Measurements from ENCODE around the gene MTNR1A. TPM values are rescaled to one million over a fixed set of nuclear protein-coding genes. Genes with fewer than 3 reads are reported as not detected.

The MTNR1A gene
- not detected for total RNA-seq

DNA sequence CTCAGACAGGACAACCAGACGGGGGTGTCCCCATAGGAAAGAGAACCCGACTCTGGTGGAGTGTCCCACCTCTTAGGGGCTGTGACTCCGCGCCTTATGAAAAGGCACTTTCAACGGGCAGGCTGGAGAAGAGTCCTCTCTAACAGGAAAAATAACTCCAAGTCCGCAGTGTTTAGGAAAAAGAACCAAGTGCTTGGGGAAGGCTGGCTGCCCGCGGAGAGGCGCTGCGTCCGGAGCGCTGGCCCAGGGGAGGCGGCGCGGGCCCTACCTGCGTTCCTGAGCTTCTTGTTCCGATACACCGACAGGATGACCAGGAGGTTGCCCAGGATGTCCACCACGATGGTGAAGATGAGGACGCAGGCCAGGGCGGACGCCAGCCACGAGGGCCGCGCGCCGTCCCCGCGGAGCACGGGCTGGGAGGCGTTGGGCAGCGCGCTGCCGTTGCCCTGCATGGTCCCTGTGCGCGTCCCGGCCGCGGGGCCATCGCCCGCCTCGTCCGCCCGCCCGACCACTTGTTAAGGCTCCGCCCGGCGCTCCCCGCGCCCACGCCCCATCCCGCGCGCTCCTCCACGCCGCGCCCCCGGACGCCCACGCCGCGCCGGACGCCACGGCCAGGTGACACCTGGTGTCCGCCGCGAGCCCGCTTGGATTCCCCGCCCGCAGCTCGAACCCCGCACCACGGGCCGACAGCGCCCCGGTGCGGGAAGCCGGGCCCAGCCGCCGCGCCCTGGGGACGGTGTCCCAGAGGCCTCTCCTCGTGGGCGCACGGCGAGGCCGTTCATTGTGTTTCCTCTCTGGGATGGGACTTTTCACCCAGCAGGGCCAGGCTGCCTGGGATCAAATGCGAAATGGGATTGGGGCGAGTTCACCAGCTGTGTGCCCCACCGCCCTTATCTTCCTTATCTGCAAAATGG, at the start of gene MTNR1A:
Gene MTNR1A (minus strand): TSS at position 654 of the 914 bp plus-strand sequence. CDS start 202 bp downstream, at position 452.
- no peak for ATAC-seq

DNA sequence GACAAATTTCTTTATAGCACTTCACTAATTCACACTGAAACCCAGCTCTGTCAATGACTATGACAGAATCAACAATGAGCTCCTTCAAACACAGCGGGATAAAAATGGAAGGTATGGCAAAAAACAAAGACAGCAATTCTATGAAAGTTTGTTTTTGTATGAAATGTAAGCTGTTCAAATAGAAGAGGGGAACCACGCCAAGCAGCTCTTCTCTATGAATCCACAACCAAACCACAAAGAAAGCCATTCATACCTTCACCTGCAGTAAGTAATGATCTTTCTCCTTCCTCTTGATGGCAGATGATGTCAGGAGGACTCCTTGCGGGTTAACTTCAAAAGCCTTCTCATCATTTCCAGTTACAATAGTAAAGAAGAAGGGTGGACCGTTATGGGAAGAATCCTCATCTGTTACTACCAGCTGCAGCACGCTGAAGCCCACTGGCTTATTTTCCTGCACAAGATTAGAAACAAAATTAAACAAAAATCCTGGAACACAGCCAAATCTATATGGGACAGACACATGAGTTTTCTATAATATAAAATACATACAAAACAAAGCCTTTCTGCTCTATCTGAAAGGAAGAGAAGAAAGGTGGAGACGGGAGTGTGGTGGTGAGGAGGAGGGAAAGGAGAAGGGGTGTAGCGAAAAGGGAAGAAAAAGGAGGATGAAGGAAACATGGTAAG, 48.9 kb upstream of the MTNR1A start:
- ATAC-seq, result no peak

DNA sequence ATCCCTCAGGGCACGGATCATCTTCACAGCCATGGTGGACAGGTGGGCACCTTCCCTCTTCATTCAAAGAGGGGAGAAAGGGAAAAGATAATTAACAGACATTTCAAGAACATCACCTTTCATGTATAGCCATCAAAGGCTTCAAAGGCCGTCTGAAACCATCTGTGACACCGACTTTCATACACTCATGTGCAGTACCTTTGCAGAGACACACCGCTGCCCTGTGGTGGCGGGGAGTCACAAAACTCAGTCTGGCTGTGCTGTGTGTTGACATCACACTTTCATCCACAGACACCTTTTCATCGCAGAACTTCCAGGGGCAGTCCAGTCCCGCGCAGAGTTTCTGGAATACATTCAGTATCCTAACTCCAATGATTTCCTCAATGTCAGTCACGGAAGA, 47.6 kb upstream of the MTNR1A start:
- no peak for ATAC-seq

DNA sequence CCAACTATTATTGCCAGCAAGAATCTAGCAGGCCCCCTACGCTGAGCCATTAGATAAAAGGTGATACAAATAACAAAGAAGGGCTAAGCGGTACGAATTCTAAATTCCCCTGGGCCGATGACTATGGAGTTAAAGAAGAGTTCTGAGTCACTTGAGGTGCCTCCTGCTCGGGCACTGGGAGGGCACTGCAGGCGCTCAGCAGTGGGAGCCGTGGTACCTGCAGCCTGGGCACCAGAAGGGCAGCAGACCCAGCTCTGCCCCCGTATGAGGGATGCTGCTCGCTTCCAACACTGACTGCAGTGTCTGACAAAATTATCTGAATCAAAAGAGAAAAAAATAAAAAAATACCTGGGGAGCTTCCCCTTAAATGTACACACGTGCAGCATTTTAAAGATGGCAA, 44.1 kb upstream of the MTNR1A start:
- no peak for ATAC-seq

DNA sequence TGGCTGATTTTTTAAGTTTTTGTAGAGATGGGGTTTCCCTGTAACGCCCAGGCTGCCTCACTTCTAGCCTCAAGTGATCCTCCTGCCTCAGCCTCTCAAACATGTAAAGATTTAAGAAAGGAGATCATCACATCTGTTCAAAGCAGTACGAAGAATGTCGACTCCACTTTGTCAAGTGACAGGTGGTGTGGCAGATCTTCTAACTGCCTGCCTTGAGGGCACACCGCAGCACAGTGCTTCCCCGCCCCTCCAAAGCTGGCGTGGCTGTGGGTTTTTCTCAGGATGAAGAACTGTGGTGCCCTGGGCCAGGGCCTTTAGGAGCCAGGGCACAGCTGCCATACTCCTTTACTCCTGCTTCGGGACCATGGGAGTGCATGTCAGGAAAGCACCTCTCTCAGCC, 43.3 kb upstream of the MTNR1A start:
- ATAC-seq, result no peak

DNA sequence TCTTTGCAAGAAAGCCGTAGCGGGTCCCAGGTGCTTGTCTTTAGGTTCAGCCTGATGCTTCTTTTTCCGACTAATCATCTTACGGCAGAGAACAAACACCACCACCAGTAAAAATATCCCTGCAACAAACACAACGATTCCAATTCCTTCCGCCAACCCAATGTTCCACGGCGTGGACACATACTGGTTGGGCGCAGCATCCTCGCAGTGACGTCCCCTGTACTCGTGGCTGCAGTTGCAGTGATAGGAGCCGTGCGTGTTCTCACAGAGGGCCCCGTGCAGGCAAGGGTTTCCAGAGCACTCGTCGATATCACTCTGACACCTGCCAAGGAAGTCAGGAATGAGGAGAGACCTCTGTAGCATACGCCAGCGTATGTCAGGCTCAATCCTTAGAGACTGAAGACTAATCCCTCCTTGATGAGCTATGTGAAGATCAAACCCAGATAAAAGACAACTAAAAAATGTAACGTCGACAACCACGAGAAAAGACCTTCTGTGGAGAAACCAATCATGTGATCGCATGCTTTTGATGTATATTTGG, 41.6 kb upstream of the MTNR1A start:
- ATAC-seq, result no peak

DNA sequence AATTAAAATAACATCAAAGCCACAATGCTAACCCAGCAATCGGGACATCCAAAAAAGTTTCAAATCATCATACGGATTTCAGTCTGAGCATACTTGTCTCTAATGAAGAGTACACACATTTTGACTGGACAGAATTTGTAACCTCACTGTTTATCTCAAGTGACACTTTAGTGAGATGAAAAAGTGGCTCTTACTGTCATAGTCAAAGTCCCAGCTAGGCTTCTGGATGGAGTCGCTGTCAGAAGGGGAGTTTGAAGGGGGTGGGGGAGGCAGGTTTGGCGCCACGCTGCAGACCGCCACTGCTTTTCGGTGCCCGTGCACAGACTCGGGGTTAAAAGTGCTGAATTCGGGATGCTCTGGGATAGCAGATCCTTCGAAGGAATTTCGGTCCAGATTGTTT, 41.0 kb upstream of the MTNR1A start:
- no peak for ATAC-seq

DNA sequence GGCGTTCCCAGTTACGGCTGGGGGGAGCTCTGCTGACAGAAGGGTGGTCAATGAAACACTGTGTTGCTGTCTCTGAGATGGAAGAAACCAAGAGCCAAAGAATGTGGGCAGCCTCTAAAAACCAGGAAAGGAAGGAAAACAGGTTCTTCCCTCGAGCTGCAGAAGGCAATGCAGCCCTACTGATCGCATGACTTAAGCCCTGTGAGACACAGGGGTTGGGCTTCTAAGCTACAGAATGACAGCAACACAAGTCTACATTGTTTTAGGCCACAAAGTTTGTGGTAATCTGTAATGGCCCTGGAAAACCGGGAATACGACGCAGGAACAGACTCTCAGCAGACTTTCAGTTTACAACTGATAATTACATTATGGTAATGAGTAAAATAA, 38.2 kb upstream of the MTNR1A start:
- peak; percentile 35 for ATAC-seq

DNA sequence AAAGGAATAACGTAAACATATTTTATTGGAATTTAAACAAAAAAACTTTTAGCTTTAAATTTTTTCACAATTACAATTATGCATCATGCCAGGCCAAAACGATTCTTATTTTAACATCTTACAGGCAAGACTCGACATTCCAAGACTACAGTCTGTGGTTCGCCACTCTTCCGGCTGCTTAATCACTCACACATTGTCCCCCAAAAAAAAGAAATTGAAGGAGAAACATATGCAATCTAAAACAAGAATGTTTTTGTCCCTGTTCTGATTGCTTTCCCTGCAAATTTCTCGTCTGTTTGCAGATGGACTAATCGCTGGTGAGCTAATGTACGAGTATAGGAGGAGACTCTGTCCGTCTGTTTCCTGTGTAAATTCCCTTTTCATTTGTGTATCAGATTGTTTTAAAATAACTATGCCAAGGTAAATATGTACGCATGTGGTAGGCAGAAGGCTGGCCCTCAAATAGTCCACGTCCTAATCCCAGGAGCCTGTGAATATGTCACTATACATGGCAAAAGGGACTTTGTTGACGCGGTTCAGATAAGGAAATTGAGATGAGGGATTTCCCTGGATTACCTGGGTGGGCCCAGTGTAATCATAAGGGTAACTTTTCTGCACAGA, 37.7 kb upstream of the MTNR1A start:
- ATAC-seq, result no peak

DNA sequence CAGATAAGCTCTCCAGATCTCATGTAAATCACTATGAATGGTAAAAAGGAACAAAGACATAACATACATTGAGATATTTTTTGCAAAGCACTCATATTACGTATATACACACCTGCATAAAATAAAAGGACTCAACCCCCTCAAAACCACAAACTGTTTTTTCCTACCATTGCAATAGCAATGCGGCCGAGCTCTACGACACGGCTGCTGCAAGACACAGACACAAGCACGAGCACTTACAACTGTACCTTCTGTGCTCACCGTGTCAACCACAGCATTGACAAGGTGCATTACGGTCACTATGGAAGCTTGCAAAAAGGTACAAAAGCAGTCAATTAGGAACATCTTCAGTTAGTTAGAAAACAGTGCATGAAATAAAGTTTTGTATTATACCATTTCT, 37.1 kb upstream of the MTNR1A start:
- no peak for ATAC-seq

DNA sequence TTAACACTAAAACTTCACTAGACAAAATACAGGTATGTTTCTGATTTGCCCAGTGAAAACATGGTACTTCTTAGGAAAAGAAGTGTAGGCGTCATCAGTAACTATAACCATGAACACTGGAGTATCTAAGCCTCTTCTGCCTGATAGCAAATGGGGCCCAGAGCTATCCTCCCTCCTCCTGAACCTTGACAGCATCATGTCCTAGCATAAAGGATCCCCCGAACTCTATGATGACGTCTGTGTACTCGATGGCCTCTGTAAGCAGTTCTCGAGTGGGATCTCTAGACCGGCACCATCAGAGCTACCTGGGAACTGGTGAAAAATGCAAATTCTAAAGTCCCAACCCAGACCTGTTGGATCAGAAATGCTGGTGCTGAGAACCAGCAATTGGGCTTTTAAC, 36.3 kb upstream of the MTNR1A start:
- ATAC-seq, result no peak

DNA sequence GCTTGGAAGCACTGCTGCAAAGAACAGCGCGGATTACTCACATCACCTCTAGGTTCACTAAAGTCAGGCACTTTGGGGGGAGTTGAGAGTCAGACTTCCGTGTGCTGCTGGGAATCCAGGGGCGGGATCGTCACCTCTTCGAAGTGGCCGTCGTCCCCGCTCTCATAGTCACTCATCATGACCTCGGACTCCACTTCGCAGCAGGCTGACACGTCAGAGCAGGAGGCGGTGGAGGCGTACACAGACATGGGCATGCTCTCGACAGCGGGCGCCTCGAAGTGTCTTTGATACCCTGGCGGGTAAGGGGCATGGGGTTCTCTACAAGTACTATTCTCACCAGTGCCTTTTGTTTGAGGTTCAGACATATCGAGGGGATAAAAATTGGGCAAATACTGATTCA, 33.1 kb upstream of the MTNR1A start:
- ATAC-seq, result no peak

DNA sequence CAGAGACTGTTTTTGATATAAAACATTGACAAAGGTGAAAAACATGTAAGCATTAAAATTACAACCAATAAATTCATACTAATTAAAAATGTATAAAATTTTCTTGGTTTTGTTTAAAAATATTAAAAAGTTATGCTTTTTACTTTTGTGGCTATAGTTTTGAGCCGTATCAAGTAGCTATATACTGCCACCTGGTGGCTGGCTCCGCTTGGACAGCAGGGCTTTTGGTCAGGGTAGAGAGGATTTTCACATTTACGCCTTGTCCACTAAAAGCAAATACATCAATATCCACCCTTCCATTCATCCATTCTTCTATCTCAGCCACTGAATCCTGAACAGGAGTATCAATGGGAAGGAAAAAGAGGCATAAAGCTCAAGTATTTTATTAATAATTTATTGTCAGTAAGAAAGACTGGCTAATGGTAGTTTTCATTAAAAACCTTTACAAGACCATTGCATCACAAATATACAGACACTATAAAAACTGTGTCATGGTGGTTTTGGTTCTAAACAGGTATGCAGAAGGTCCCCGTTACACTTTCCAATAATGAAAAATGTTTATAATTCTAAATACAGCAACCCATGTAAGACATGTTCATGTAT, 32.1 kb upstream of the MTNR1A start:
- peak; percentile 61 for ATAC-seq

DNA sequence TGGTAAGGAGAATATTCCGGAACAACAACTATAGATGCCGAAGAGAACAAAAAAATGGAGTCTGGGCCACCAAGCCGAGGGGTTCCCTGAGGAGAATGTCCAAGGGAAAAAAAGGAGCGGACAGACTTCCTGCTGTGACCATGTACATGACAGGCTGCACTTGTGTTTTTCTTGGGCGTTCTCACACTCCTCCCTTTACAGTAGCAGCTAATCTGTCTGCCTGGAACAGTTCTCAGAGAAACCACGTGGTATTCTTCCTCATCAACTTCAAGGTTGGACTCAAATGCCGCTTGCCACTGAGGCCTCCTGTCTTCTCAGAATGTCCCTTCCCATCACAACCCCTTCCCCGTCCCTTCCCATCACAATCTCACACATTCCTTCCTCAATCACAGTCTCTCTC, 30.8 kb upstream of the MTNR1A start:
- ATAC-seq, result peak; percentile 29

DNA sequence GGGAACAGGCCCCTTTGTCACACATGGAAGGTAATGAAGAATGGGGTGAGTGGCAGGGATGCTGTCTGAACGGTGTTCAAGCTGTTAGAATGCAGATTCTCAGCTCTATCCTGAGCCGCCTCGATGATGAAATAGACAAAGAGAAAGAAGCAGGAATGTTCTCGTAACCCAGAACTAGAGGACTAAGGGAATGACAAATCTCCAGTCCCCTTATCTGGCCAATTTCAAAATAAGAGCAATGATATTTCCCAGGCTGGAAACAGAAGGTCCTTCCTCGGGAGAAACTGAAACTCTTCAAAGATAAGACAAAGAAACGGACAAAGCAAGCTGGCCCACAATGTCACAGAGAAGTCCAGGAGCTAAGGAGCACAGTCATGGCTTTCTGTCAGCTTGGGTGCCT, 29.5 kb upstream of the MTNR1A start:
- no peak for ATAC-seq

DNA sequence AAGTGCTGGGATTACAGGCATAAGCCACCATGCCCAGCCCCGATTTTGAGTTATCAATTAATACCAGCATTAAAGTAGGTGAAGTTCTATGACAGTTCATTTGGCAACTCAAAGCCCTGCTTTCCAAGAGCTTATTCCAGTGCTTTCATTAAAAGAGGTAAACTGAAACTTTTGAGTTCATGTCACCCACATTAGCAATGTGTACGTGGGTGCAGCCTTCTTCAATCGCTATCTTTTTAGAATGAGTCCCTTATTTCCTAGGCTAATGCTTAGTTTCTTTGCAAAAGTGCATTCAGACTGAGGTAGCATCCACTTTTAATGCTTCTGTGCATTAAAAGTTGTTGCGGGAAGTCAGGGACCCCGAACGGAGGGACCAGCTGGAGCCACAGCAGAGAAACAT, 26.1 kb upstream of the MTNR1A start:
- no peak for ATAC-seq

DNA sequence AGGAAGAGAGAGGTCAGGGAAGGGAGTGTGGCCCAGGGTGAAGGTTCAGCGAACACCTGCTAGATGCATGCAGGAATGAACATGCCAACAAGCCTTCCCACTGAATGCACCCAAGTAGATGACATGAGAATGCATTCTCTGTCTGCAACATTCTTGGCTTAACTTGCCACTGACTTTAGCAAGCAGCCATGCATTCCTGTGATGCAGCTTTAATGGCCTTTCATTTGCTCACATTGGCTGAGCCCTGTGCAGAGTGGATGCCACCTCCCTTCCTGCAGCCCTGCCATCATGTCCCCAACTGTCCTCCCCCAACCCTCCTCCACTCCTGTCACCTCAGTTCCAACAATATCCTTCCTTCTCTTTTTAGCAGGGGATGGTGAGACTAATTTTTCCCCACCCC, 25.3 kb upstream of the MTNR1A start:
- ATAC-seq, result no peak

DNA sequence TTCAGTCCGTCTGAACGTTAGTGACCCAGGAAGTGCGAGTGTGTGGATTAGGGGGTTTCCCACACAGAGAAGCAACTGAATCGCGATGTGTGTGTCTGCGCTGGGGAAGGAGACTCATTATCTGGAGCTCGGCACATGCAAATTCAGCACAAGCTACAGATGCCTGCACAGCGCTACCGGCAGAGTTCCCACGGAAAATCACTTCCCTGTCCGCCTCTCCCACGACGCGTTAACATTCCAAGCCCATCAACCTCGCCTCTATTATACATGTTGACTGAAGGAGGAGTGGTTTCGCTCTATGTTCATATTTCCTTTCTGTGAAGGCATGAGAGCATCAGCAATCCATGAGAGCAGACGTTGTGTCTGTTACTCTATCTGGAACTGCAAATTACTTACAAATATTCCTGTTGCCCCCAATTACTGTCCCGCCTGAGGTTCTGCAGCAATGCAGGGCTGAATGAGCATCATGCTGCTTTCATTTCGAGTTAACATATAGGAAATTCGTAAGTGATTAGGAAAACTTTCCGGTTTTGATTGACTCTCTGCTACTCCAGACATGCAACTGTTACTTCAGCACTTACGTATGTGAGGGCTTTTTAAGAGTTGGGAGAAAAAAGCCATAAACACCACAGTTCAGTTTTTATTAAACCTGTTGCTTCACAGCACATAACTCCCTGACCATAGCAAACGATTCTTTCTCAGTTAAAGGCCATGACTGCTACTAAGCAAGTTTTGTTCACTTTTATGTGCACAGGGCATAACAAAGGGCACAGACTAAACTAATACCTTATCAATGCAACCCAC, 15.0 kb upstream of the MTNR1A start:
- peak; percentile 89 for ATAC-seq

DNA sequence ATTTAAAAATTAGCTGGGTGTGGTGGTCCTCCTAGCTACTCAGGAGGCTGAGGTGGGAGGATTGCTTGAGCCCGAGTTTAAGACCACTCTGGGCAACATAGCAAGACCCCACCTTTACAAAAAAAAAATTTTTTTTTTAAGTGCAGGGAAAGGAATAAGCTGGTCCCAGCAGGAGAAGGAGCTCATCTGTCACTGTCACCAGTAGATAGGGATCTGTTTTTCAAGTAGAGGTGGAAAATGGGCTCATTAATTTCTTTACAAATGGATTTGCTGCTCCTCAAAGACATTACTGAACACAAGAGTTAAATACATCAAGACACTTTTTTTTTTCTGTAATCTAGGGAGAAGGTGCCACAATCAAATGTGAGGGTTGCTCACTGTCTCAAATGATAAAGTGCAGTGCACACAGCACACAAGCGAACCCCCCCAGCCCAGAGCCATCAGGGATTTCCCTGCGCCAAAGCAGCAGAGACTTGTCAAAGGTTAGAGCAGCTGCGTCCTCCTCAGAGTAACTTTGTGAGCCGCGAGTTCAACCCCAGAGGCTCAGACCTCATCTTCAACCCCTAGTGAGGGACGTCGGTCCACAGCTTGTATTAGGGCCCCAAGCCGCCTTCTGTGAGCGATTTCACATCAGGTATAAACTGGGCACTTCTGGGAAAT, 14.3 kb upstream of the MTNR1A start:
- ATAC-seq, result no peak

DNA sequence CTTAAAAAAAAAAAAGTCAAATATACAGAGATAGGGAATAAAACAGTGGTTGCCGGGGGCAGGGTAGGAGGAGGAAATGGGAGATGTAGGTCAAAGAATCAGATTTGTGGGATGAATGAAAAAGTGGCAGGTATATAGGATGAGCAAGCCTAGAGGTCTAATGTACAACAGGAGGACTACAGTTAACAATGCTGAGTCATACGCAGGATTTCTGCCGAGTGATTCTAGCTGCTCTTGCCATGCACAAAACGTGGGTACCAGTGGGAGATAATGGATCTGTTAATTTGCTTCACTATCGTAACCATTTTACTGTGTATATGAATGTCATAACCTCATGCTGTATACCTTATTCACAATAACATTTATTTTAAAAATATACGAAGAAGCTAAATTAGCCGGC, 10.7 kb upstream of the MTNR1A start:
- ATAC-seq, result no peak

DNA sequence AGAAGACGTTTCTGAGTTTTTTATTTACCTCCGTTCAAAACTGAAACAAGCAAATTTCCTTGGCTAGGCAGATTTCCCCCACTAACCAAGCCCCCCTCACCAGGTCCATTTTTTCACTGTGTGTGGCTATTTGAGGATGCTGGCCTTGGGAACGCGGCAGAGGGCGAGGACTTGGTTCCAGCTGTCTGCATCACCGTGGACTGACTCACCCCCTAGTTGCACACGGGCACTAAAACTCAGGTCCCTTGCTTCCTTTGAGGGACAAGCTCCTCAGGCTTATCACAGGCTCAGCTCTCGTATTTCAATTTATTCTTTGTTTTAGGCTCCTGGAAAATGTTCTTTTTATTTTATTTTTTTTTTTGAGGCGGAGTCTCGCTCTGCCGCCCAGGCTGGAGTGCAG, 8.4 kb upstream of the MTNR1A start:
- ATAC-seq, result no peak

DNA sequence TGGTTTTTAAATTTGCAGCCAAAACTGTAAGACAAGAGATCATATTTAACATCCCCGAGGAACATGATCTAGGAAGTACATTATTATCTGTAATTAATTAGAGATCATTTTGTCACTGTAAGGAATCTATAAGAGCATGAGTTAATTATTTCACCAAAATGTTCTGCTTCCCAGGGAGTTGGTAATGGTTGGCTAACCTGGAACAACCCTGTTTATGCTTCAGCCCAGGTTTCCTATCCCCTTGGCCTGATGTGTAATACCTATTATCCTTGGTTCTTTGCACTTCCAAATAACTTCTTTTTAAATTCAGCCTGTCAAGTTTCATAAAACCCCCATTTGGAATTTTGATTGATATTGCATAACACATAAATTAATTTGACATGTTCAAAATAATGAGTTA, 6.4 kb upstream of the MTNR1A start:
- ATAC-seq, result no peak

Data from esophagus mucosa (tissue), 1 donor.